VCaP (cell line): Measurements from ENCODE around the gene GJC1.

Experiments
- H3K27ac ChIP-seq: fragments of 450-650 bp; 2 replicates; pipeline ENCODE4 v1.5.1; 2017
- CTCF ChIP-seq: fragments of 450-650 bp; conservative IDR thresholded peaks from 2 replicates; pipeline ENCODE4 v1.5.1; 2017; ENCODE audit warnings: mild to moderate bottlenecking, moderate library complexity

Gene GJC1

GRCh38 chr17:44779211-44780025 lies 50.7 kb downstream of the GJC1 start:
- no peak overlapping the region; the same call in 1 of the 2 replicates for H3K27ac ChIP-seq
- TF ChIP-seq CTCF, result peak; percentile 97

DNA sequence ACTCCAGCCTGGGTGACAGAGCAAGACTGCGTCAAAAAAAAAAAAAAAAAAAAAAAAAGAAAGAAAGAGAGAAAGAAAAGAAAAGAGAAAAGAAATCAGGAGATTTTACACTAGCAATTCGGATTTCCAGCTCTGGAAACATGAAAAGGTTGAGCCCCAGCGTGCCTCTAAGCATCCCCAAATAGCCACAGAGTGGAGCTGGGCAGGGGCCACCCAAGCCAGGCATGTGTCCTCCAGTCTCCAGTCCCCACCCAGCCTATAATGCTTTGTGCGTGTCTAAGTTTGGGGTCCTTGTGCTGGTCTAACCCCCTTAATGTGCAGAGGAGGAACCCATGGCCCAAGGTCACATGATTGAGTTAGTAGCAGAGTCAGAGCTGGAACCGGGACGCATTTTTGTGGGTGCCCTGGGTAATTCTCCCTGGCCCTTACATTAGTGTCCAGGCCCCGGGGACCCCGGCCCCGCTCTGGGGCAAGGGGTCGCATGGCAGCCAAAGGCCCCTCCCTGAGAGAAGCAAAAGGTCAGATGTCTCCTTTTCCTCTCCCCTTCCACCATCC lies 51.4 kb downstream of the GJC1 start:
- no peak overlapping the region; the same call in 1 of the 2 replicates for H3K27ac ChIP-seq
- TF ChIP-seq CTCF, result no peak

GRCh38 chr17:44777394-44778348 lies 52.4 kb downstream of the GJC1 start:
- no peak overlapping the region; the same call in 1 of the 2 replicates for H3K27ac ChIP-seq
- no peak for TF ChIP-seq CTCF

DNA sequence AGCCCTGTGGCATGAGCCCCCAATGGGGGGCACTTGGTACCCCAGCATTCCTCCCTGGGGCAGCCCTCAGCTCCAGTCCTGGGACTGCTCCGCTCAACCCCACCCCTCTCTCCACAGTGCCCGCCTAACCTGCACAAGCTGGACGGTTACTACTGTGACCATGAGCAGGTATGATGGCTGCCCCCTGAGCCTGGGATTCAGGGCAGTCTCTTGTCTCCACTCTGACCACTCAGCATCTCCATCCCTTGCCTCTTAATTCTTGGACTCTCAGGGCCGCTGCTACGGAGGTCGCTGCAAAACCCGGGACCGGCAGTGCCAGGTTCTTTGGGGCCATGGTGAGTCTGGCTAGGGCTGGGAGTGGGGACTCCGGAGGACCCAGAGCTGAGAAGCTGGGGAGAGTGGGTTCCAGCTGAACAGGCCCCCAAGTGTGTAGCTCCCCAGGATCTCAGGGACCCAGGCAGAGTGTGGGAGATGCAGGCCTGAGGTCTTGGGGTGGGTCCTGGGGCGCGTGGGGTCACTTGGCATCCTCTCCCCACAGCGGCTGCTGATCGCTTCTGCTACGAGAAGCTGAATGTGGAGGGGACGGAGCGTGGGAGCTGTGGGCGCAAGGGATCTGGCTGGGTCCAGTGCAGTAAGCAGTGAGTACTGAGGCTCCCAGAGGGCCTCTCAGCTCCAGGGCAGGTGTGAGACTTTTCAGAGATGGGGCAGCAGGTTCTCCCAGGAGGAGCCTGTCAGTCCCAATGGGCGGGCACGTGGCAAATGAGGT lies 53.3 kb downstream of the GJC1 start:
- no peak for TF ChIP-seq CTCF
- peak overlapping the region; percentile 79 for H3K27ac ChIP-seq

GRCh38 chr17:44775838-44776621 lies 54.1 kb downstream of the GJC1 start:
- TF ChIP-seq CTCF, result no peak
- peak overlapping the region; percentile 79 for H3K27ac ChIP-seq

GRCh38 chr17:44775136-44775837 lies 54.8 kb downstream of the GJC1 start:
- no peak; the same call in none of the 2 replicates for TF ChIP-seq CTCF
- peak overlapping the region; percentile 79 for H3K27ac ChIP-seq
